C4-2B (cell line): ENCODE results near the gene CEP43.

ENCODE experiments used
- ZFX ChIP-seq: fragments of 450-650 bp; IDR thresholded peaks from 2 replicates; pipeline ENCODE4 v1.6.1; 2017
- TF ChIP-seq, protein P1 (sequence below): fragments of 450-650 bp; conservative IDR thresholded peaks from 2 replicates; pipeline ENCODE4 v1.5.1; 2017; ENCODE audit warnings: mild to moderate bottlenecking

- TF ChIP-seq, protein P1, sequence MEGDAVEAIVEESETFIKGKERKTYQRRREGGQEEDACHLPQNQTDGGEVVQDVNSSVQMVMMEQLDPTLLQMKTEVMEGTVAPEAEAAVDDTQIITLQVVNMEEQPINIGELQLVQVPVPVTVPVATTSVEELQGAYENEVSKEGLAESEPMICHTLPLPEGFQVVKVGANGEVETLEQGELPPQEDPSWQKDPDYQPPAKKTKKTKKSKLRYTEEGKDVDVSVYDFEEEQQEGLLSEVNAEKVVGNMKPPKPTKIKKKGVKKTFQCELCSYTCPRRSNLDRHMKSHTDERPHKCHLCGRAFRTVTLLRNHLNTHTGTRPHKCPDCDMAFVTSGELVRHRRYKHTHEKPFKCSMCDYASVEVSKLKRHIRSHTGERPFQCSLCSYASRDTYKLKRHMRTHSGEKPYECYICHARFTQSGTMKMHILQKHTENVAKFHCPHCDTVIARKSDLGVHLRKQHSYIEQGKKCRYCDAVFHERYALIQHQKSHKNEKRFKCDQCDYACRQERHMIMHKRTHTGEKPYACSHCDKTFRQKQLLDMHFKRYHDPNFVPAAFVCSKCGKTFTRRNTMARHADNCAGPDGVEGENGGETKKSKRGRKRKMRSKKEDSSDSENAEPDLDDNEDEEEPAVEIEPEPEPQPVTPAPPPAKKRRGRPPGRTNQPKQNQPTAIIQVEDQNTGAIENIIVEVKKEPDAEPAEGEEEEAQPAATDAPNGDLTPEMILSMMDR = no peak
- no peak for TF ChIP-seq ZFX
Observed at GRCh38 chr6:166955121-166955864, 43.9 kb upstream of the CEP43 start.
